ENCODE measurements around the gene TMEM18.

Gene TMEM18

GRCh38 chr2:649426-650342 lies 27.5 kb downstream of the TMEM18 start:
- Histone ChIP-seq H3K9me3 (ENCODE audit: low read depth, low read length) (no peaks in the 10 kb centered on the region), H3K9ac (ENCODE audit: insufficient read length) (no peak overlapping the region), H3K4me3 (no peak overlapping the region), H3K36me3 (ENCODE audit: insufficient read depth, low read length) (no peaks in the 10 kb centered on the region), H3K27ac (no peak overlapping the region)
- TF ChIP-seq POLR2AphosphoS5 (IDR thresholded peaks at IDR 0.05; ENCODE audit: borderline replicate concordance, low read depth, low read length) = no peak
- no peak for TF ChIP-seq EZH2 (IDR thresholded peaks at IDR 0.05)
- no peak for TF ChIP-seq FOXP2 (optimal IDR thresholded peaks at IDR 0.05; ENCODE audit: control extremely low read depth, extremely low read length, insufficient read depth)
- no peak for DNase-seq (ENCODE audit: low read depth, low spot score)

GRCh38 chr2:648476-649424 lies 28.5 kb downstream of the TMEM18 start:
- no peaks in the 10 kb centered on the region for H3K36me3 ChIP-seq (ENCODE audit: insufficient read depth, low read length)

GRCh38 chr2:647691-648231 lies 29.4 kb downstream of the TMEM18 start:
- no peak overlapping the region for H3K27ac ChIP-seq
- no peak overlapping the region for H3K9ac ChIP-seq (ENCODE audit: insufficient read length)
- H3K9me3 ChIP-seq (ENCODE audit: low read depth, low read length) = no peaks in the 10 kb centered on the region
- TF ChIP-seq FOXP2 (optimal IDR thresholded peaks at IDR 0.05; ENCODE audit: control extremely low read depth, extremely low read length, insufficient read depth) = no peak
- no peak for TF ChIP-seq POLR2AphosphoS5 (IDR thresholded peaks at IDR 0.05; ENCODE audit: borderline replicate concordance, low read depth, low read length)
- no peak for TF ChIP-seq EZH2 (IDR thresholded peaks at IDR 0.05)
- no peak overlapping the region for H3K4me3 ChIP-seq
- no peaks in the 10 kb centered on the region for H3K36me3 ChIP-seq (ENCODE audit: insufficient read depth, low read length)
- no peak for DNase-seq (ENCODE audit: low read depth, low spot score)

More at GRCh38 chr2:648476-649424, 28.5 kb downstream of the TMEM18 start:
- Histone ChIP-seq H3K9ac (ENCODE audit: insufficient read length) (no peak overlapping the region), H3K27ac (no peak overlapping the region), H3K9me3 (ENCODE audit: low read depth, low read length) (no peaks in the 10 kb centered on the region), H3K4me3 (no peak overlapping the region)
- TF ChIP-seq FOXP2 (optimal IDR thresholded peaks at IDR 0.05; ENCODE audit: control extremely low read depth, extremely low read length, insufficient read depth) (no peak), POLR2AphosphoS5 (IDR thresholded peaks at IDR 0.05; ENCODE audit: borderline replicate concordance, low read depth, low read length) (no peak), EZH2 (IDR thresholded peaks at IDR 0.05) (no peak)
- DNase-seq (ENCODE audit: low read depth, low spot score) = no peak

- no peak overlapping the region for H3K4me3 ChIP-seq
- no peaks in the 10 kb centered on the region for H3K9me3 ChIP-seq (ENCODE audit: low read depth, low read length)
- no peak for DNase-seq (ENCODE audit: low read depth, low spot score)
- no peak overlapping the region for H3K27ac ChIP-seq
- H3K36me3 ChIP-seq (ENCODE audit: insufficient read depth, low read length) = no peaks in the 10 kb centered on the region
- no peak overlapping the region for H3K9ac ChIP-seq (ENCODE audit: insufficient read length)
- TF ChIP-seq POLR2AphosphoS5 (IDR thresholded peaks at IDR 0.05; ENCODE audit: borderline replicate concordance, low read depth, low read length) (no peak), EZH2 (IDR thresholded peaks at IDR 0.05) (no peak), FOXP2 (optimal IDR thresholded peaks at IDR 0.05; ENCODE audit: control extremely low read depth, extremely low read length, insufficient read depth) (no peak)
Measured at GRCh38 chr2:647003-647560, 30.1 kb downstream of the TMEM18 start.

GRCh38 chr2:644871-645270 lies 32.3 kb downstream of the TMEM18 start:
- DNase-seq (ENCODE audit: low read depth, low spot score) = no peak
- Histone ChIP-seq H3K27ac (no peak overlapping the region), H3K9me3 (ENCODE audit: low read depth, low read length) (no peaks in the 10 kb centered on the region), H3K9ac (ENCODE audit: insufficient read length) (no peak overlapping the region), H3K4me3 (no peak overlapping the region), H3K36me3 (ENCODE audit: insufficient read depth, low read length) (no peaks in the 10 kb centered on the region)
- TF ChIP-seq POLR2AphosphoS5 (IDR thresholded peaks at IDR 0.05; ENCODE audit: borderline replicate concordance, low read depth, low read length) (no peak), EZH2 (IDR thresholded peaks at IDR 0.05) (no peak), FOXP2 (optimal IDR thresholded peaks at IDR 0.05; ENCODE audit: control extremely low read depth, extremely low read length, insufficient read depth) (no peak)

- no peaks in the 10 kb centered on the region for H3K36me3 ChIP-seq (ENCODE audit: insufficient read depth, low read length)
- DNase-seq (ENCODE audit: low read depth, low spot score) = no peak
- H3K9ac ChIP-seq (ENCODE audit: insufficient read length) = no peak overlapping the region
- H3K27ac ChIP-seq = no peak overlapping the region
- TF ChIP-seq POLR2AphosphoS5 (IDR thresholded peaks at IDR 0.05; ENCODE audit: borderline replicate concordance, low read depth, low read length) (no peak), EZH2 (IDR thresholded peaks at IDR 0.05) (no peak), FOXP2 (optimal IDR thresholded peaks at IDR 0.05; ENCODE audit: control extremely low read depth, extremely low read length, insufficient read depth) (no peak)
- no peaks in the 10 kb centered on the region for H3K9me3 ChIP-seq (ENCODE audit: low read depth, low read length)
- H3K4me3 ChIP-seq = no peak overlapping the region
Measured at GRCh38 chr2:643761-644160, 33.4 kb downstream of the TMEM18 start.

GRCh38 chr2:643334-643733 lies 33.9 kb downstream of the TMEM18 start:
- no peak for TF ChIP-seq EZH2 (IDR thresholded peaks at IDR 0.05)
- no peak for TF ChIP-seq POLR2AphosphoS5 (IDR thresholded peaks at IDR 0.05; ENCODE audit: borderline replicate concordance, low read depth, low read length)
- no peak for TF ChIP-seq FOXP2 (optimal IDR thresholded peaks at IDR 0.05; ENCODE audit: control extremely low read depth, extremely low read length, insufficient read depth)
- no peak overlapping the region for H3K4me3 ChIP-seq
- no peak overlapping the region for H3K9ac ChIP-seq (ENCODE audit: insufficient read length)
- H3K36me3 ChIP-seq (ENCODE audit: insufficient read depth, low read length) = no peaks in the 10 kb centered on the region
- no peak for DNase-seq (ENCODE audit: low read depth, low spot score)
- H3K9me3 ChIP-seq (ENCODE audit: low read depth, low read length) = no peaks in the 10 kb centered on the region
- no peak overlapping the region for H3K27ac ChIP-seq

Data from SK-N-MC (cell line).